ENCODE results near the gene MS4A18. TPM values are rescaled to one million over a fixed set of nuclear protein-coding genes. Genes with fewer than 3 reads are reported as not detected.

The MS4A18 gene
- total RNA-seq, 1 donor = not detected

DNA sequence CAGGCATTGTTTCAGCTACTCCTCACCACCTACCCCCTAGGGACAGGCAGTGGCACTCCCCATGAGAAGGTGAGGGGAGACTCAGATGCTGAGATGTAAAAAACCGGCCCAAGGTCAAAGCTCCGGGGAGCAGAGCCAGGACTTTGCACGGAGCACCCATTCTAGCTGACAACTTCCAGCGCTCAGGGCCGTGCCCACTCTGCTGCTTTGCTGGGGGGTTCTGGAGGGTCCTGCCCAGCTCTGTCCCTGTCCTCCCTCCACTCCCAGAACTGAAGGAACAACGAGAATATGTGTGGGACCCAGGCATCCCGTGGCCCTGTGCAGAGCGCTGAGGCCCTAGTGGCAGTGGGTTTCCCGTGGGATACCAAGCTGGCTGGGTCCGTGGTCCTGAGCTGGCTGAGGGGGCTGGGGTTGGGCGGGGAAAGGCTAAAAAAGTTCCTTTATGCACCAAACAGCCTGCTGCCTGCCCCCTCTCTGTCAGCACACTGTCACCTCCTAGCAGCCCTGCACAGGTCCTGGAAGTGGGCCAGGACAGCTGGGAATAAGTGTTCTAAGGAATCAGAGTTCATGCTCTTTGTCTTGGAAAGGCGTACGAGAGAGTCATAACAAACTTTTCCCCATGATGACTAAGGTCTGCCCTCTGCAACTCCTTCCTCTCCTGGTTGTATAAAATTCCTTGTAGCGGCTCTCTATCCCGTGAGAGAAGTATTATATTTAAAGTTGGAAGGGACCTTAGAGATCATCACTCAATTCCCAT is 62.5 kb downstream of the MS4A18 start:
- Histone ChIP-seq H3K36me3 (ENCODE audit: insufficient read depth, low read length) (no peaks in the 10 kb centered on the region), H3K79me2 (ENCODE audit: insufficient read depth, low read length) (no peaks in the 10 kb centered on the region), H3K27me3 (ENCODE audit: insufficient read depth, low read length) (peaks cover 20% of the 10 kb centered on the region), H4K20me1 (ENCODE audit: insufficient read depth, low read length) (no peaks in the 10 kb centered on the region), H3K4me2 (ENCODE audit: insufficient read depth, low read length) (peak overlapping the region; percentile 9), H3K4me3 (ENCODE audit: insufficient read depth, low read length) (no peak overlapping the region), H3K4me1 (ENCODE audit: insufficient read depth, low read length) (peaks cover 18% of the 10 kb centered on the region), H3K27ac (ENCODE audit: low read depth, low read length) (peak overlapping the region; percentile 33), H3K9me3 (ENCODE audit: low read depth, low read length) (no peaks in the 10 kb centered on the region), H2AFZ (ENCODE audit: low read length) (no peak overlapping the region)
- TF ChIP-seq, protein P1, sequence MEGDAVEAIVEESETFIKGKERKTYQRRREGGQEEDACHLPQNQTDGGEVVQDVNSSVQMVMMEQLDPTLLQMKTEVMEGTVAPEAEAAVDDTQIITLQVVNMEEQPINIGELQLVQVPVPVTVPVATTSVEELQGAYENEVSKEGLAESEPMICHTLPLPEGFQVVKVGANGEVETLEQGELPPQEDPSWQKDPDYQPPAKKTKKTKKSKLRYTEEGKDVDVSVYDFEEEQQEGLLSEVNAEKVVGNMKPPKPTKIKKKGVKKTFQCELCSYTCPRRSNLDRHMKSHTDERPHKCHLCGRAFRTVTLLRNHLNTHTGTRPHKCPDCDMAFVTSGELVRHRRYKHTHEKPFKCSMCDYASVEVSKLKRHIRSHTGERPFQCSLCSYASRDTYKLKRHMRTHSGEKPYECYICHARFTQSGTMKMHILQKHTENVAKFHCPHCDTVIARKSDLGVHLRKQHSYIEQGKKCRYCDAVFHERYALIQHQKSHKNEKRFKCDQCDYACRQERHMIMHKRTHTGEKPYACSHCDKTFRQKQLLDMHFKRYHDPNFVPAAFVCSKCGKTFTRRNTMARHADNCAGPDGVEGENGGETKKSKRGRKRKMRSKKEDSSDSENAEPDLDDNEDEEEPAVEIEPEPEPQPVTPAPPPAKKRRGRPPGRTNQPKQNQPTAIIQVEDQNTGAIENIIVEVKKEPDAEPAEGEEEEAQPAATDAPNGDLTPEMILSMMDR (IDR thresholded peaks at IDR 0.05; ENCODE audit: extremely low read depth, low read depth, low read length) = no peak
- peak; percentile 94 for DNase-seq (ENCODE audit: insufficient read length, low spot score, missing footprints)

DNA sequence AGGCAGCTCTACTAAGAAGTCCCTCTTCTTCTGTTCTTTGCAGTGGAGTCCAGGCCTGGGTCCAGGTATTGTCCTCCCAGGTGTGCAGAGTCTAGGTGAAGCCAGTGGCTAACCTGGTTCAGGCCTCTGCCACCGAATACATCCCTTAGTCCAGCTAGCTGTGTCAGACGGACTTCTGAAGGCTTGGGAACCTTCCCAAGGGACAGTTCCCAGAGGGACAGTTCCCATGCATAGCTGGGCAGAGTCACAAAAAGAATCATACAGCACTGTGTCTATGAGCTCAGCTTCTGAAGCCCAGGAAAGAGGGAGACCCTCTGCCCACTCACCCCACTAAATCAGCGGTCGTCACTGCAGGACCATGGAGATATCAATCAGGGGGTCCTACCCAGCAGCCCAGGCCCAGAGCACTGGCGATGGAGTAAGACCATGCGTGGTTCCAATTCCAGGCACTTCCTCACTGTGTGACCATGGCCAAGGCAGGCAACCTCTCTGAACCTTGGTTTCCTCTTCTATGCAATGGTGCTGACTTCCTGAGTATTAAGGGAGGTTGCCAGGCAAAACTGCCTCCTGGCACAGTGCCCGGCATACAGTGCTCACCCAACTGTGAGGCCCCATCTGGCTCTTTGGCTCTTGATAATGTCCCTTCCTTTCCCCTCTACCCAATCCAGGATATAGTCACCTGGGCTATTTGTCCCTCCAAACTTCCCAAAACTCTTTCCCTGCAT is 64.0 kb downstream of the MS4A18 start:
- Histone ChIP-seq H3K79me2 (ENCODE audit: insufficient read depth, low read length) (no peaks in the 10 kb centered on the region), H3K4me3 (ENCODE audit: insufficient read depth, low read length) (no peak overlapping the region), H3K4me2 (ENCODE audit: insufficient read depth, low read length) (no peak overlapping the region)

DNA sequence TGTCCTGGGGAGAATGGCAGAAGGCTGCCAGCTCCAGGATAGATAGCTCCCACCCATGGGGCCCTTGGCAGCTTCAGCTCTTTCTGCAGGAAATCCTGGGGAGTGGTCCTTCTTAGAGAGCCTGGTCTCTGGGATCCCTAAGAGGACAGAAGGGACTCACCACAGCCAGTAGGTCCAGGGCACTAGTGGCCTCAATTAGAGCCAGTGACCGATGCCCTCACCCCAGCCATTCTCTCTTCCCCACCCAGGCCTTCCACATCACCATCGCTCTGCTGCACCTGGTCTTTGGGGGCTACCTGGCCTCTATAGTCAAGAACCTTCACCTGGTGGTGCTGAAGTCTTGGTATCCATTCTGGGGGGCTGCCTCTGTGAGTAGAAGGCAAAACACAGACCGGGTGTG is 66.2 kb downstream of the MS4A18 start:
- no peaks in the 10 kb centered on the region for H3K9me3 ChIP-seq (ENCODE audit: low read depth, low read length)
- H3K79me2 ChIP-seq (ENCODE audit: insufficient read depth, low read length) = no peaks in the 10 kb centered on the region
- H3K4me3 ChIP-seq (ENCODE audit: insufficient read depth, low read length) = no peak overlapping the region
- peaks cover 20% of the 10 kb centered on the region for H3K27me3 ChIP-seq (ENCODE audit: insufficient read depth, low read length)
- H3K4me2 ChIP-seq (ENCODE audit: insufficient read depth, low read length) = no peak overlapping the region
- no peak overlapping the region for H2AFZ ChIP-seq (ENCODE audit: low read length)
- peaks cover 17% of the 10 kb centered on the region for H3K4me1 ChIP-seq (ENCODE audit: insufficient read depth, low read length)
- no peaks in the 10 kb centered on the region for H4K20me1 ChIP-seq (ENCODE audit: insufficient read depth, low read length)
- DNase-seq (ENCODE audit: insufficient read length, low spot score, missing footprints) = peak; percentile 25
- H3K27ac ChIP-seq (ENCODE audit: low read depth, low read length) = no peak overlapping the region
- TF ChIP-seq, protein P1 (IDR thresholded peaks at IDR 0.05; ENCODE audit: extremely low read depth, low read depth, low read length) = no peak
- no peaks in the 10 kb centered on the region for H3K36me3 ChIP-seq (ENCODE audit: insufficient read depth, low read length)

More for the DNA sequence above, 64.0 kb downstream of the MS4A18 start:
- Histone ChIP-seq H3K27me3 (ENCODE audit: insufficient read depth, low read length) (peaks cover 17% of the 10 kb centered on the region), H3K4me1 (ENCODE audit: insufficient read depth, low read length) (peaks cover 18% of the 10 kb centered on the region), H3K9me3 (ENCODE audit: low read depth, low read length) (no peaks in the 10 kb centered on the region), H3K36me3 (ENCODE audit: insufficient read depth, low read length) (no peaks in the 10 kb centered on the region), H3K27ac (ENCODE audit: low read depth, low read length) (no peak overlapping the region), H4K20me1 (ENCODE audit: insufficient read depth, low read length) (no peaks in the 10 kb centered on the region), H2AFZ (ENCODE audit: low read length) (no peak overlapping the region)
- TF ChIP-seq, protein P1 (IDR thresholded peaks at IDR 0.05; ENCODE audit: extremely low read depth, low read depth, low read length) = no peak
- peak; percentile 35 for DNase-seq (ENCODE audit: insufficient read length, low spot score, missing footprints)
